ENCODE measurements around the gene UBE2J2.

GRCh38 chr1:1245178-1245816, 28.4 kb downstream of the UBE2J2 start:
- no peak for TF ChIP-seq POLR2AphosphoS5 (IDR thresholded peaks at IDR 0.05)
- TF ChIP-seq, protein P1, sequence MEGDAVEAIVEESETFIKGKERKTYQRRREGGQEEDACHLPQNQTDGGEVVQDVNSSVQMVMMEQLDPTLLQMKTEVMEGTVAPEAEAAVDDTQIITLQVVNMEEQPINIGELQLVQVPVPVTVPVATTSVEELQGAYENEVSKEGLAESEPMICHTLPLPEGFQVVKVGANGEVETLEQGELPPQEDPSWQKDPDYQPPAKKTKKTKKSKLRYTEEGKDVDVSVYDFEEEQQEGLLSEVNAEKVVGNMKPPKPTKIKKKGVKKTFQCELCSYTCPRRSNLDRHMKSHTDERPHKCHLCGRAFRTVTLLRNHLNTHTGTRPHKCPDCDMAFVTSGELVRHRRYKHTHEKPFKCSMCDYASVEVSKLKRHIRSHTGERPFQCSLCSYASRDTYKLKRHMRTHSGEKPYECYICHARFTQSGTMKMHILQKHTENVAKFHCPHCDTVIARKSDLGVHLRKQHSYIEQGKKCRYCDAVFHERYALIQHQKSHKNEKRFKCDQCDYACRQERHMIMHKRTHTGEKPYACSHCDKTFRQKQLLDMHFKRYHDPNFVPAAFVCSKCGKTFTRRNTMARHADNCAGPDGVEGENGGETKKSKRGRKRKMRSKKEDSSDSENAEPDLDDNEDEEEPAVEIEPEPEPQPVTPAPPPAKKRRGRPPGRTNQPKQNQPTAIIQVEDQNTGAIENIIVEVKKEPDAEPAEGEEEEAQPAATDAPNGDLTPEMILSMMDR (IDR thresholded peaks at IDR 0.05 in 8 of 11, conservative IDR thresholded peaks at IDR 0.05 in 3 of 11) = no peak

Data from spleen (tissue), 7 donors.